ENCODE data around the gene GLYATL3.
"Not testable (repeated sequence)": the region's sequence is repeated elsewhere in the genome, so short reads cannot be mapped to it uniquely, and the experiment has no call there.

Gene GLYATL3

DNA sequence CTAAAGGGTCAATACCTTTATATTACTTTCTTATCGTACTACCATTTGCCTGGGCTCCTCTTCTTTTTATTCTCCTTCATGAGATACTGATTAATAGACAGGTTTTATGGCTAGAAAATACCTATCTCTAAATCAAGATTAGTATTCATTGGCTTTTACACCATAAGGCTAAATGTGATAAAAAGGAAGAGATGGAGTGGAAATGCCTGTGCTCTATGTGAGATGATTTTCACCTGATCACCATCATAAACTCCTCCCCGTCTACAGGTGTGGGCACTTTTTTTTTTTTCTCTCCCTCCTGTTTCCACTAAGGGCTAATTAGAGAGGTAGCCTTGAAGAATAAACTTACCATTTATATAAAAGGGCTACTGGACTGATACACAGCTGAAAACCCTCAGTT lies at the start of gene GLYATL3:
GLYATL3 (plus strand) TSS at position 301 of the 400 bp plus-strand sequence. CDS start 12,068 bp downstream, outside the sequence.
- DNase-seq, result no peak

- DNase-seq, result no peak
Measured at GRCh38 chr6:49453221-49453620, 46.5 kb upstream of the GLYATL3 start.

DNA sequence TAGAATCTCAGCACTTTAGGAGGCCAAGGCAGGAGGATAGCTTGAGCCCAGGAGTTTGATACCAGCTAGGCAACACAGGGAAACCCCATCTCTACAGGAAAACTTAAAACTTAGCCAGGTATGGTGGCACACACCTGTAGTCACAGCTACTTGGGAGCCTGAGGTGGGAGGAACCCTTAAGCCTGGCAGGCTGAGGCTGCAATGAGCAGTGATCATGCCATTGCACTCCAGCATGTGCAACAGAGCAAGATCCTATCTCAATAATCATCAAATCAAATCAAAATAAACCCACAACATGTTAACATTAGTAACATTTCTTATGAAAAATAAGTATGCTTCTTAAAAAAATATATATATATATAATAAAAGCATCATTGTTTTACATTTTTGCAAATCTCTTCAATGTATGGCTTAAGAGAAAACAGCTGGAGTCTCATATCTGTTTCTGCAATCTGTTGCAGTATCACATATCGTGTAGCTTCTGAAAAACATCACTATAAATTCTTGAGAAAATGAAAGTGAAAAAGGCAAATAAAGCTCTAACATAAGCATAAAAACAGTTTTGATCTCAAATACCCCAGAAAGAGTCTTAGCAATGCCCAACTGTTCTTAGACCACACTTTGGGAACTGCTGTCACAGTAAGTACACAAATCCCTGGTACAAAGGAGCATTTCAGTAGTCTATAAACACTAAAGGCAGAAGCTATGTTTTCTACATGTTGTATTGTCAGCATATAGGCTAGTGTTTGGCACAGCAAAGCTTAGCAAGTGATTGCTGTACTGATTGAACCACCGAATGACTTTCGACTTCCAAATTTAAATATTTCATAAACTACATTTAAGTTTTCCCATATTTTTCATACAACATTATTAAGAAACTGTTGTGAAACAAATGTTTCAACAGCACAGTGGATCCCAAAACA lies 44.7 kb upstream of the GLYATL3 start:
- peak; percentile 12 for DNase-seq

- no peak for DNase-seq
Measured at GRCh38 chr6:49457771-49458170, 42.0 kb upstream of the GLYATL3 start.

DNA sequence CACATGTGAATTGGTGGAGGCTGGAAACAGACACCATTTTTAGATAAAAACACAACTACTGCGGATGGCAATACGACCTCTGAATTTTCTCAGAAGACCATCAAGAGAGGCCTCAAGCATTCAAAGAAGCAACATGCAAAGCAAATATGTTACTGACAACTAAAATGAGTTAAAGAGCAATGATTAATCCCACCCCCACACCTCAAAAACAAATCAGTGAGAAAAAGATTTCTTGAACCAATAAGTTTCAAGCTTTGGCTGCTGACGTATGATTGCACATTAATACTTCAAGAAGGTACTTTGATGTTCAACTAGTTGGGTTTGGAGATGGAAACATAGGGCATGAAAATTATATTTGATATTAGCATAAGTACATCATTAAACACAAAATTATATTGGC lies 37.7 kb upstream of the GLYATL3 start:
- DNase-seq, result no peak

- DNase-seq, result no peak
Measured at GRCh38 chr6:49462599-49462926, 37.2 kb upstream of the GLYATL3 start.

GRCh38 chr6:49462927-49463611 lies 36.7 kb upstream of the GLYATL3 start, which contains the start of the genes CENPQ and MMUT:
Gene CENPQ, plus strand, starts transcription at chr6:49463370. Its CDS starts 6,807 bp downstream, at chr6:49470177.
Gene MMUT, minus strand, starts transcription at chr6:49463253. Its CDS starts 3,787 bp downstream, at chr6:49459466.
- DNase-seq, result peak; percentile 96

- no peak for DNase-seq
Measured at GRCh38 chr6:49463612-49463967, 36.1 kb upstream of the GLYATL3 start.

- no peak for DNase-seq
Measured at GRCh38 chr6:49464691-49465090, 35.0 kb upstream of the GLYATL3 start.

GRCh38 chr6:49468042-49468441 lies 31.7 kb upstream of the GLYATL3 start:
- DNase-seq, result no peak

- not testable (repeated sequence) for DNase-seq
Measured at GRCh38 chr6:49476564-49476963, 23.2 kb upstream of the GLYATL3 start.

- no peak for DNase-seq
Measured at GRCh38 chr6:49479308-49479970, 20.3 kb upstream of the GLYATL3 start.

DNA sequence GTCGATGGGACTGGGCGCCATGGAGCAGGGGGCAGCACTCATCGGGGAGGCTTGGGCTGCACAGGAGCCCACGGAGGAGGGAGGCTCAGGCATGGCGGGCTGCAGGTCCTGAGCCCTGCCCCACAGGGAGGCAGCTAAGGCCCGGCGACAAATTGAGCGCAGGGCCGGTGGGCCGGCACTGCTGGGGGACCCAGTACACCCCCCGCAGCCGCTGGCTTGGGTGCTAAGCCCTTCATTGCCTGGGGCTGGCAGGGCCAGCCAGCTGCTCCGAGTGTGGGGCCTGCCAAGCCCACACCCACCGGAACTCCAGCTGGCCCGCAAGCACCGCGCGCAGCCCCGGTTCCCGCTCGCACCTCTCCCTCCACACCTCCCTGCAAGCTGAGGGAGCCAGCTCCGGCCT lies 17.9 kb upstream of the GLYATL3 start:
- DNase-seq, result not testable (repeated sequence)

- DNase-seq, result not testable (repeated sequence)
Measured at GRCh38 chr6:49483380-49483779, 16.3 kb upstream of the GLYATL3 start.

DNA sequence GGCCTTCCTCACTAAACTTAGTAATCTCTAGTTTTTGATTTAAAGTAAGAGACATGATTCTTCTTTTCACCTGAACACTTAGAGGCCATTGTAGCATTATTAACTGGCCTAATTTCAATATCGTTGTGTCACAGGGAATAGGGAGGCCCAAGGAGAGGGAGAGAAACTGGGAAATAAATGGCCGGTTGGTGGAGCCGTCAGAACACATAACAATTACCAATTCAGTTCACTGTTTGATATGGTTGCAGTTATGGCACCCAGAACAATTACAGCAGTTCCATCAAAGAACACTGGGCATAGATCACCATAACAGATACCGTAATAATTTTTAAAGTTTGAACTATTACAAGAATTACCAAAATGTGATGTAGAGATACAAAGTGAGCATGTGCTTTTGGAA lies 9.1 kb upstream of the GLYATL3 start:
- DNase-seq, result no peak

DNA sequence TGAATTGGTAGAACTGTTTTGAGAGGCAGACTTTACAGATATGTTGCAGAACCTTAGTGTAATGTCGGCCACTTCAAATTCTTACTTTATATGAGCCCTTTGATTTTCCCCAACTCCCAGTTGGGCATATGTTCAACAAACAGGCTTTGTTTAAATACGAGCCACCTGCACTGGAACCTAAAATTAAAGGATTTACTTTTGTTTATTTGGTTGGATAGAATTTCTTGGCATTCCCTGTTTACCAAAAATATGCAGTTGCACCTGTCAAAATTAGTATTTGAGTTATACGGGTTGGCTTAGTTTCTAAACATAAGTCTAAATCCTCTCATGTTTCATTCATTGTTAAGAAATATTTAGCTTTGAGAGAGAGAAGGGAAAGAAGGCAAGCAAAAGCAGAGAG lies 2.4 kb upstream of the GLYATL3 start:
- DNase-seq, result no peak

DNA sequence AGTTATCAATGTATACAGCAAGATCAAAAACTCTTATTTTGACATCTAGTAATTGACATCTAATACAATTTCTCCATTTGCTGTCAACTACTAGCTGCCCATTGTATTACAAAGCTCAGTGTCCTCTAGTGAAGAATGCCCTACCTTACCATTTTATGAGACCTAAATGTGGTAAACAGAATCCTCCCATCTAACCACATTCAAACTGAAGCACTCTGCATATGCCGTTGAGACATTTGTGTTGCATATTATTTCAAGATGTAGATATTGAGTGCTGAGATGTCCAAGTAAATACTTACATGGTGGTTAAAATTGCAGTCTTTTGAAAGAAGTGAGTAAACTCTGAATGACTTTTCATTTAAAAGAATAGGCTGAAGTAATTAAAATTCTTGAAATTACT lies 597 bp upstream of the GLYATL3 start:
- DNase-seq, result no peak

DNA sequence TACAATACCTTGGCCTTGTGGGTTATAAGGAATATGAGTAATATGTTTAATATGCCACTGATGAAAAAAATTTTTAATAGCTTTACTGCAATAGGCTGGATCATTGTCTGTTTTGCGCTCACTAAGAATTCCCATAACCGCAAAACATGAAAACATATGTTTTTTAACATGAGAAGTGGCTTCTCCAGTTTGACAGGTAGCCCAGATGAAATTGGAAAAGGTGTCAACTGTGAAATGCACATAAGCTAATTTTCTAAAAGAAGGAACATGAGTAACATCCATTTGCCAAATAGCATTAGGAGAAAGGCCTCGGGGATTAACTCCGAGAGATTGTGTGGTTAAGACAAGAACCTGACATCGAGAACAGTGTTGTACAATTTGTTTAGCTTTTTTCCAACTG lies 4.9 kb downstream of the GLYATL3 start:
- no peak for DNase-seq

- DNase-seq, result no peak
Measured at GRCh38 chr6:49506569-49507111, 6.9 kb downstream of the GLYATL3 start.

DNA sequence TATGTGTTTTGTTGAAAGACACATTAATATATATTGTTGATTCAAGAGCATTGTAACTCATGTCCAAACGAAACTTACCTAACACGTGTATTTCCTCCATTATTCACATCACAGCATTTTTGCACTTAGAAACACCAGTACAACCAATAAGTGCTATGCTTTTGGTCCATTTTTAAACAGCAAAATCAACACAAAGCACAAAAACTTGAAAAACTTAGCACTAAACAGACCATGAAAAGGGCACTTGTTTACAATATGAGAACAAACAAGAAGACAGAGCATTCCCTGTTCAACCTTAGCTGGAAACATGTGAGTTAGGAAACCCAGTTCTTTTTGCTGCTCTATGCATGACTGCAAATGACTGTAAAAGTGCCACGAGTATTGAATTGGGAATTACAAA lies 9.6 kb downstream of the GLYATL3 start:
- no peak for DNase-seq

GRCh38 chr6:49513153-49513989 lies 13.6 kb downstream of the GLYATL3 start:
- DNase-seq, result no peak

Measured in activated CD4-positive, alpha-beta T cell treated with anti-CD3 and anti-CD28 coated beads, Interleukin-2, amount 50 U/mL, for 16 hours (primary cell).